ENCODE measurements around the gene NDUFA8.
A peak's percentile ranks its signal among the peaks of the same experiment; 100 is the strongest.

NDUFA8 gene

DNA sequence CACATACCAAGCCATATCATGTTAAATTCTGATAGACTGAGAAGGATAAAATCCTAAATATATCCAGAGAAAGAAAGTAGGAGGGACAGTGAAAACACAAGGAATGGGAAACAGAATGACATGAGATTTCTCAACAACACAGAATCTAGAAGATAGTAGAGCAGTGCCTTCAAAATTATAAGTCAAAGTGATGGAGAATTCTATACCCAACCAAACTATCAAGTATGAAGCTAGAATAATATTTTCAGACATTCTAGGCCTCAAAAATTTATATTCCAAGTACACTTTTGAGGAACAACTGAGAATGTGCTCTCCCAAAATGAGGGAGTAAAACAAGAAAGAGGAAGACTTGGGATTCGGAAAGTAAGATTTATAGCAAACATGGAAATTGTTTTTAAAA is 55.6 kb downstream of the NDUFA8 start:
- no peak for DNase-seq (ENCODE audit: extremely low read depth in 1 of 2, low read depth in 1 of 2)

DNA sequence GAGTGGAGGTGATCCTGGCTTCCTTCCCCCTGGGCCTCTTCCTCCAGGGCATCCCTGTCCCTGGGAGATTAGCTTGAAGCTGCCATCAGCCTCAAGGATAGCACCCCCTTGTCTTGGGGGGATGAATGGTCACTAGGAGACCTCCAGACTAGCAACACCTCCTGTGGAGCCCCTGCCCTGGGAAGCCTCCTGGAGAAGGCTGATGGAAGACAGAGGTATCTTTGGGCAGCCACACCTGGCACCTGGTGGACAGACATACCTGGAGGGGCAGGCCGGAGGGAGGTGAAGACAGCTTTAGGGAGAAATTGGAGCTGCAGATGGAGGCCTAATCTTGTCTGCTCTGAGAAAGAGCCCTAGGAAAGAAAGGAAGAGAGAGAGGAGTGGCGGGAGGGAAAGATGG is 57.4 kb downstream of the NDUFA8 start:
- DNase-seq (ENCODE audit: extremely low read depth in 1 of 2, low read depth in 1 of 2): no peak

DNA sequence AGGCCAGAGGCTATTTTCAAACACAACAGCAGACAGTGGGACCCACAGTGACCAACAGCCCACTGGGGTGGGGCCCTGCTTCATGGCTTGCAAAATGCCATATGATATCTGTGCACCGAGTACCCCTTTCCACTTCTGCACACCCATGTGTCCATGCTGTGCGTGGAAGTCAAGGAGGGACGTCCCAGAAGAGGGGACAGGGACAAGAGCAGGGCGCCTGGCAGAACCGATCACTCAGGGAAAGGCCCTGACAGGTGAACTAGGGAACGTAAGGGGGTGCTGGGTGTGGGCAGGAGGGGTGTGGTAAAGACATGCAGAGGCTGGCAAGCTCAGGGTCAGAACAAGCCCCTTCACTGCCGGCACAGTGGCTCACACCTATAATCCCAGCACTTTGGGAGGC is 58.8 kb downstream of the NDUFA8 start:
- no peak for DNase-seq (ENCODE audit: extremely low read depth in 1 of 2, low read depth in 1 of 2)

DNA sequence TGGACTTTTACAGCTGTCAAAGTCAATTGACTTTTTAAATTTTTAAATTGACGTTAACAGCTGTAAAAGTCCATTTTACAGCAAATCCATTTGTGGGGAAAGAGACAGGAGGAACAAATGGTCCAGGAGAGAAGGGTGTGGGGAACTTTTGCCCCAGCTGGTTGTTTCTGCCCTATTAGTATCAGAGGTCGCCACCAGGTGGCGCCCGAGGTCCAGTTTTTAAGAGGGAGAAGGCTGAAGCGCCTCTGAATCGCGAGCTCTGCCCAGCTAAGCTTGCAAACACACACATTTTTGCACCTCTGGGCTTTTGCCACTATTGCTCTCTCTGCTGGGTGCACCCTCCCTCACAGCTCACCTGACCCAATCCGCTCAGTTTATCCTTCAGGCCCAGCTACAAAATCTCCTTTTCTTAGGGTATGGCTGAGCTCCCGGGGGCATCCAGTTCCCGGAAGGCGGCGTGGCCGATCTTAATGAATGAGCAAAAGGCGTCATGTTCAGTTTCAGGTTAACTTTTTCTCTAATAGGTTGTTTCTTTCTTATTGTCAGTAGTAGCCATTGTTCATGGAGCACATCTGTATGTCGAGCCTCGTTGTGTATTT is 60.2 kb downstream of the NDUFA8 start:
- DNase-seq (ENCODE audit: extremely low read depth in 1 of 2, low read depth in 1 of 2): peak; percentile 29 to 74

DNA sequence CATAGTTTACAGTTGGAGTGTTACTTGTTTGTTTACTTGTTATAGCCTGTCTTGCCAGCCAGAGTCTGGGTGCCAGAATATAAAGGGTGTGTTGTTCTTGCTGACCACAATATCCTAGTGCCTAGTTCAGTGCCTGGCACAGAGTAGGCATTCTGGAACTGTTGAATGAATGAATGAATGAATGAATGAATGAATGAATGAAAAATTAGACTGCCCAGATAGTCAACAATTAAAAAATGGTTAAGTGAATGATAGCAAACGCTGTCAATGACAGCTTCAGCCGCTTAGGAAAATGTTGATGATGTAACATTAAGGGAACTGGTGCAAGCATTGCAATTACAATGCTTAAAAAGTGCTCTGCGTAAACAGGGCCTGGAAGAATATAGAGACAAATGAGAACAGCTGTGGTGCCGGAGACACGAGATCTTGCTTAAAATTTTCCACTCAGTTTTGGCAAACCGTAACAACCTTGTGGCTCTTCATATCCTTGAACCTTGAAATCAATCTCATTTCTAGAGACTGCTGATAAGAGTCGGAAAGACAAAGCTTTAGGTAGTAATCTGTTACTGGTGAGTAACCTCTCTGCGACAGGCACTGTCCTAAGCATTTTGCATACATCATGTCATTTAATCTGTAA is 61.8 kb downstream of the NDUFA8 start:
- no peak for DNase-seq (ENCODE audit: extremely low read depth in 1 of 2, low read depth in 1 of 2)

DNA sequence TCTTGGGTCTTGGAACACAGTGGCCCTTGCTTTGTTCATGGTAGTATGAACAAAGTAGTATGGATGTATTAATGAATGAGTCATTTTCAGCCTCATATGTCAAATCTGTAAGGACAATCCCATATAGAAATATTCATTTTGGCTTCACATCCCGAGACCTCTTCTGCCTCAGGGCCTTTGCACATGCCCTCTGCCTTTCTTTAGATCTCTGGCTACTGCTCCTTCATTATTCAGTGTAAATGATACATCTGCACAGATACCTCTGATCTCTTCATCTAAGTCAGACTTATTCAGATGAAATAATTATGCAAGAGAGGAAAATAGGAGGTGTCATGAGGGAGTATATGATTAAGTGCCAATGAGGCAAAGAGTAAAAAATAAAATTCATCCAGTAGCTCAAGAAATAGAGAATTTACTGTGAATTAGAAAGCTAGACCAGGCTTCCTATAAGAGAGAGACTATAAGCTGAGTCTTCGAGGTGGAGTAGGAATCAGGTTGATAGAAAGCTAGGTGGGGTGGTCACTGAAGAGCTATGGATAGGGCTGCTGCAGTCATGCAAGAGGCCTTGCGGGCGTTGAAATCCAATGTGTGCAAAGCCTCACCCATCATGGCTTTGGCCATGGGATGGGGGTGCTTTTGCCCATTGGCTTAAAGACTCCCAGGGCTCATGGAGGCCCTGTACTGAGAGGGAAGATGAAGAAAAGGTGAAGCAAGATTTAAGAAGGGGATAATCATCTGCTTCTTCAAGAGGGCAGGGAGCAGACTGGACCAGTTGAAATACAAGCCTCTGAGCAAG is 62.8 kb downstream of the NDUFA8 start:
- DNase-seq (ENCODE audit: extremely low read depth in 1 of 2, low read depth in 1 of 2): no peak

DNA sequence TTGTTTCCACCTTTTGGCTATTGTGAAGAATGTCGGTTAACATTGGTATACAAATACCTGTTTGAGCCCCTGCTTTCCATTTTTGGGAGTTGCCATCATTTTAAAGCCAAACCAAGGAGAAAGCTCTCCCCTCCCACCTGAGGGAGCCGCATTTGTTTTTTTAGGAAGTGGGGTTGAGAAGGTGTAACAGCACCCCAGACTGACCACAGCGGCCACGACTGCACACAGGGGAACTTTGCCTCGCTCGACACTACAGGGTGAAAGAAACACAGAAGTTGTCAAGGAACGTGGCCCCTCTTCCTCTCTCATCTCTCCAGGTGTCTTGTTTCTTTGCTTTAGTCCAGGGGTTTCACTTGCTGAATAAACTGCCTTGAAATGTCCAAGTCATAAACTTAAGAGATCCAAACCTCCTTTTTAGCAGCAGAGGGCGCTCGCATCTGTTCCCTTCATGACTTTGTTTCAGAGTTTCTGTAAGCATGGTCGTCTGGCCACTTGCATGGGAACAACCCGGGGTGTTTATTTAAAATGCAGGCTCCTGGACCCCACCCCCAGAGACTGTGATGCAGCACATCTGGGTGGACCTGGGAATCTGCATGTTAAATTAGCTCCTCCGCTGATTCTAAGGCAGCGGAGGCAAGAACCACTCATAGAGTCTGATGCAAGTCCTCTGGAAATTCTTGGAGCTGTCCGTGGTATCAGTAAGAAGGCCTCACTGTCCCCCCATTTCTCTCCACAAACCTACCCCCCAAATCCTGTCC is 64.4 kb downstream of the NDUFA8 start:
- DNase-seq (ENCODE audit: extremely low read depth in 1 of 2, low read depth in 1 of 2): peak in 1 of 2 donors; percentile 18
